ENCODE results near the gene SLC23A3.

The SLC23A3 gene

DNA sequence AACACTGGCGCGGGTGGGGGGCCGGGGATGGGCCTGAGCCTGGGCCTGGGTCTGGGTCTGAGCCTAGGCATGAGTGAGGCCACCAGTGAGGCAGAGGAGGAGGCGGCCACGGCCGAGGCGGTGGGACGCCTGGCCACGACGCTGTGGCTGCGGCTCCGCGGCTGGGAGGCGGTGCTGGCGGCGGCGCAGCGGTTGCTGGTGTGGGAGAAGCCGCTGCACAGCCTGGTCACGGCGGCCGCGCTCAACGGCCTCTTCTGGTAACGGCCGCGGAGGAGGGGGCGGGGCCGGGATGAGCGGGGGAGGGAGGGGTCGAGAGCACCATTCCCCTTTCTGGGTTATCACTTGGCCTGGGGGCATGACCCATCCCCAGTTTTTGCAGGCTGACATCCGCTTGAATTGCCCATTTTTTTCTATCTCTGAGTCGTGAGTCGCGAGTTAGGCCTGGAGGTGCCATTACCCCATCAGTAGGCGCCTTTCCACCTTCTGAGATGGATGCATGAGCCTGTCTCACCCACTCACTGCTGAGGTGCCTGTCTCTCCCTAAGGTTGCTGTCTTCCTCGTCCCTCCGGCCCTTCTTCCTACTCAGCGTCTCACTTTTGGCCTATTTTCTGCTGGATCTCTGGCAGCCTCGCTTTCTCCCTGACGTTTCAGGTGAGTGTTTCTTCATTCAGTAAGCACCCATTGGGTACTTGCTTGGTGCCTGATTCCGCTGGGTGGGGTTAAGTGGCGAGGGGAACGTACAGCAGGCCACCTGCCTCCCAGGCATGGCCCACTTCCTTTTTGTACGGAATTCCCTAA is 8.7 kb upstream of the SLC23A3 start:
- DNase-seq (ENCODE audit: low read depth, low spot score), result no peak

GRCh38 chr2:219177552-219178376 is 7.9 kb upstream of the SLC23A3 start, which contains the start of gene RETREG2:
TSS of gene RETREG2 (plus strand) at chr2:219178275. CDS start at chr2:219178353, 78 bp downstream.
- H3K4me3 ChIP-seq (ENCODE audit: low read length), result peak within 1 kb of the TSS; percentile 90
- DNase-seq (ENCODE audit: low read depth, low spot score), result peak; percentile 84

More for the DNA sequence above, 8.7 kb upstream of the SLC23A3 start:
- peak overlapping the region; percentile 90 for H3K4me3 ChIP-seq (ENCODE audit: low read length)

DNA sequence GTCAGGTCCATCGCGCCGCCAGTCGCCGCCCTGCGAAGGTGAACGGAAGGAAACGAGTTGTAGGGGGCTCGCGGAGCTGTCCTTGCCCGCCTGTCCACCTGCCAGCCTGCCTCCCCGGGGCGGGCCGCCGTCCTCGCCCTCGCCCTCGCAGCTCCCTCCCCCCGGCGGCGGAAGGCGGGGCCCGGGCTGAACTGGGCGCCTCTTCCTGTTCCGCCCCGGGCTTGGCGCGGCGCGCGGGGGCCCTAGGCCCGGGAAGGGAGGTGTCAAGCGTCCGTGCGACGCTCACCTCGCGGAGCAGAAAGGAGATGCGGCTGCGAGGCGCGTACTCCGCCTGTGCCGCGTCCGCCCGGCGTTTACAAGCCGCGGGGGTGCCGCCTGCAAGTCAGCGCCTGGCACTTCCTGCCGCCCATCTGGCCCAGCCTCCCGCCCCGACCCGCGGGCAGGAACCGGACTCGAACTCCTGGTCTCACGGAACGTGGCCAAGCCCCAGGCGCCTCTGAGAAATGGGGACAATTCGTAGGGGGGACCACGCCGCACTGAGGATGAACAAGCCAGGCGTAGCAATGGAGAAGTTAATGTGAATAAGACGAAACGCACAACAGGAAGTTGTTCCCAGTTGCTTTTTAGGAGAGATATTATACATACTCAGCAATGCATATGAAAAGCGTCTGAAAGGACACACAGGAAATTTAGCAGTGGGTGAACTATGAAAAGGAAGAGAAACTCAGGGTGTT is 7.2 kb upstream of the SLC23A3 start, which contains the start of gene CNPPD1:
Gene CNPPD1 (minus strand): TSS at position 108 of the 734 bp plus-strand sequence. CDS start 97 bp downstream, at position 11.
- peak within 1 kb of the TSS; percentile 90 for H3K4me3 ChIP-seq (ENCODE audit: low read length)
- peak; percentile 75 for DNase-seq (ENCODE audit: low read depth, low spot score)

DNA sequence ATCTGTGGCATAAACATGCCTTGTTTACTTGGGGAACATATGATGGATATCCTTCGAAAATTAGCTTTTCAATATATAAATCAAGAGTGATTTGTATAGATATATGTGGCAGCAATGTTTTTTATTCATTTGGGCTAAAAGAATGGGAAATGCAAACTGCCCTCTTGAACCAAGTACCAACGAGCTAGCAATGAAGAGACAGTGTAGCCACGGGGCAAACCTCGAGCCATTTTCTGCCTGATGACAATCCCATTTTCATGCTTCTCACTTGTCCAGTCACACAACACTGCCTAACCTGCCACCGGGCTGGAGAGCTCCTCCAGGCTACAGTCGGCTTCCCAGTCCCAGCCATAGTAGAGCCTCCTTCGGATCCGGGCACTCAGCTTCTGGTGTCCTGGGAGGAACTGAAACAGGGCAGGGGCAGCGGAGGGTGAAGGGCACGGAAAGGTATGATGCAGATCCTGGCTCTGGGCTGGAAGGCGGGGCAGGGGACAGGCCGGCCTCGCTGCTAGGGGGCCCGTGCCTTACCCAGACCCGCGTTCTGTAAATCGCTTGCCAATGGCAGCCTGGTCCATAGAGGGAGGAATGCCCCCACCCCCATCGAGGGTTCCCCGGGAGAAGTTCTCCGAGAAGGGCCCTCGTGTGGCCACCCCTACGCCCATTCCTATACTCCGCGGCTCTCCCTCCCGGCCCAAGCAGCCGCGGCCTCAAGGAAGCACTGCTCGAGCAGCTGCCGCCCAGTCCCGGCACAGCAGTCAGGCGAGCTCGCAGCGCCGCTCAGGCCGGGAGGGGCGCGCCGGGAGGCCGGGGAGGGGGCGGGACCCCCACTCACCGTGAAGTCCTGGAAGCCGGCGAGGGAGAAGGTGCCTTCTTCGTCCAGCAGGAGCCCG is 6.3 kb upstream of the SLC23A3 start:
- H3K4me3 ChIP-seq (ENCODE audit: low read length), result peak overlapping the region; percentile 90
- no peak for DNase-seq (ENCODE audit: low read depth, low spot score)

DNA sequence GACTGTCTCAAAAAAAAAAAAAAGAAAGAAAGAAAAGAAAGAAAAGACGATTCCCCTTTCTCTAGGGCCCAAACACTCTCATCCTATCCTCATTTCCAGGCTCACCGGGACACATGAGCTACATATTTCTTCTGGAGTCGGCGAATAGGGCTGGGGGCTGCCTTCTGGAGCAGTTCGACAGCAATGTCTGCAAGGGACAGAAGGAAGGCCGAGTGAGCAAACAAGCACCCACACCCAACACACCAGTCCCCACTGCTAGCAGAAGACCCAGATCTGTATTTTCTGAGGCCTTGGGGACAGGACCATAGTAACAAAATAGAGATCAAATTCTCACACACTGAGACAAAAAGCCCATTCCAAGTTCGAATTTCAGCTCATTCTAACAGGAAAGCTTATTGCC is 5.7 kb upstream of the SLC23A3 start:
- DNase-seq (ENCODE audit: low read depth, low spot score), result no peak
- H3K4me3 ChIP-seq (ENCODE audit: low read length), result no peak overlapping the region; the same call in 1 of the 2 replicates

GRCh38 chr2:219174801-219175200 is 5.0 kb upstream of the SLC23A3 start:
- H3K4me3 ChIP-seq (ENCODE audit: low read length), result no peak overlapping the region
- DNase-seq (ENCODE audit: low read depth, low spot score), result no peak

DNA sequence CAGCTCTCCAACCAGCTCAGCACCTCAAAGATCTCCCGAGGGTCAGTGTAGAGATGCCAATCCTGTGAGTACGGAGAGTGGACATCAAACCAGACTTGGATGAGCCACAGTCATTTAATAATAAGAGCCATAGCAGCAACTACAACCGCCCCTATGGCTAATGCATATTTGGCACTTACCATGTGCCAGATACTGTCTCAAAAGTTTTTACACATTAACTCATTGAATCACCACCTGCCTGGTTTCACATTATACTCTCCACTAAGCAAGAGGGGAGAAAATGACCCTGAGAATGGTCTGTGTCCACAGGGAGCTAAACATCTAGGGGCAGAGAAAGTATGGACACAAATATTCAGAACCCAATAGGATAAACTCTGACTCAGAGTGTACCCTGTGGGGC is 4.3 kb upstream of the SLC23A3 start:
- H3K4me3 ChIP-seq (ENCODE audit: low read length), result no peak overlapping the region
- DNase-seq (ENCODE audit: low read depth, low spot score), result no peak

DNA sequence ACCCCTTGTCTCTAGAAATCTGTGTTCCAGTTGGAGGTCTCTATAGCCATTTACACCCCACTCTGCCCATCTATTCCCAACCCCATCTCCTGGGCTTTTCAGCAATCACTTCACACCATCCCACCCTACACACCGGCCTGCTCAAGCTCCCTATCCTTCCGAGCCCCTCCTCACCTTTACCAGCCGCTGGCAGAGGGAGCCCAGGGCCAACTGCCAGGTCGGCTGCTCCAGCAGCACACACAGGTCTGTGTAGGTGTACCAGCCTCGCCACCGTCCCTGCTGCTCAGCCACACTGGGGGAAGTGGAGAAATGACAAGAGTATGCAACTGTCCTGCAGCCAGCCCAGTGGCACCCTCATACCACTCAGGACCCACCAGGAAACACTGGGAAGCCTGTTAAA is 3.3 kb upstream of the SLC23A3 start:
- H3K4me3 ChIP-seq (ENCODE audit: low read length), result no peak overlapping the region
- DNase-seq (ENCODE audit: low read depth, low spot score), result no peak

GRCh38 chr2:219172231-219173154 is 2.7 kb upstream of the SLC23A3 start:
- no peak for DNase-seq (ENCODE audit: low read depth, low spot score)
- H3K4me3 ChIP-seq (ENCODE audit: low read length), result no peak overlapping the region

GRCh38 chr2:219171231-219171651 is 1.4 kb upstream of the SLC23A3 start:
- no peak for DNase-seq (ENCODE audit: low read depth, low spot score)

GRCh38 chr2:219168932-219169331 is 897 bp downstream of the SLC23A3 start:
- no peak overlapping the region for H3K4me3 ChIP-seq (ENCODE audit: low read length)
- no peak for DNase-seq (ENCODE audit: low read depth, low spot score)

More at GRCh38 chr2:219171231-219171651, 1.4 kb upstream of the SLC23A3 start:
- H3K4me3 ChIP-seq (ENCODE audit: low read length), result no peak overlapping the region

DNA sequence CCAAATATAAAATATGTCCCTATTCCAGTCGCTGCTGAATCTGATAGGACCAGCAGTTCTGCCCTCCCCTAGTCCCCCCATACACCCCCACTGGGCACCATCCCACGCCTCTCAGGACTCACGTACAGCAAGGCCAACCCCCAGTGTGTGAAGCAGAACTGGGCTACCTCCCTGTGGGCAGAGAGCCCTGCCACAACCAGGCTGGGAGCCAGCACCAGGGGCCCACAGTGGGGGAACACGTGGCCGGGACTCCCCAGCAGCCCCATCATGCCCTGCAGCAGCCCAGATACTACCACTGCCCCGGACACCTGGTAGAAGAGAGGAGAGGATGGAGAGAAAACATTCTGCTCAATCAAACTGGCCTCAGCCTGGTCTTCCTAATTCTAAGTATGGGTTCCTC is 1.3 kb downstream of the SLC23A3 start:
- no peak for DNase-seq (ENCODE audit: low read depth, low spot score)
- H3K4me3 ChIP-seq (ENCODE audit: low read length), result no peak overlapping the region

DNA sequence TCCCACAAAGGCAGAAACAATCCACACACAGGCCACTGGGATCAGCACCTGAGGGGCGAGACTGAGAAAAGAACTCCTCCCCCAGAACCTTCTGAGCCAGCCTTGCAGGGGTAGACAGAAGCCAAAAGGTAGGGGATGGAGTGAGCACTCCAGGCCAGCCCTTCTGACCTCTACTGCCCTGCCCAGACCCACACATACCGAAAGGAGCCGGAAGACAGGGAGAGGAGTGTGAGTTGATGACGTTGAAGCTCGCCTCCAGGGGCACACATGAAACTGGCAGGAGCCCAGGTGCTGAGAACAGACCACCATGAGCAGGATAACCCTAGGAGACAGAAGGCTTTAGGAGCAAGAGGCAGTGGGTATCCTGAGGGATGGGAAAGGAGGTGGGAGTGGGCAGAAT is 1.8 kb downstream of the SLC23A3 start:
- no peak for DNase-seq (ENCODE audit: low read depth, low spot score)
- H3K4me3 ChIP-seq (ENCODE audit: low read length), result no peak overlapping the region

DNA sequence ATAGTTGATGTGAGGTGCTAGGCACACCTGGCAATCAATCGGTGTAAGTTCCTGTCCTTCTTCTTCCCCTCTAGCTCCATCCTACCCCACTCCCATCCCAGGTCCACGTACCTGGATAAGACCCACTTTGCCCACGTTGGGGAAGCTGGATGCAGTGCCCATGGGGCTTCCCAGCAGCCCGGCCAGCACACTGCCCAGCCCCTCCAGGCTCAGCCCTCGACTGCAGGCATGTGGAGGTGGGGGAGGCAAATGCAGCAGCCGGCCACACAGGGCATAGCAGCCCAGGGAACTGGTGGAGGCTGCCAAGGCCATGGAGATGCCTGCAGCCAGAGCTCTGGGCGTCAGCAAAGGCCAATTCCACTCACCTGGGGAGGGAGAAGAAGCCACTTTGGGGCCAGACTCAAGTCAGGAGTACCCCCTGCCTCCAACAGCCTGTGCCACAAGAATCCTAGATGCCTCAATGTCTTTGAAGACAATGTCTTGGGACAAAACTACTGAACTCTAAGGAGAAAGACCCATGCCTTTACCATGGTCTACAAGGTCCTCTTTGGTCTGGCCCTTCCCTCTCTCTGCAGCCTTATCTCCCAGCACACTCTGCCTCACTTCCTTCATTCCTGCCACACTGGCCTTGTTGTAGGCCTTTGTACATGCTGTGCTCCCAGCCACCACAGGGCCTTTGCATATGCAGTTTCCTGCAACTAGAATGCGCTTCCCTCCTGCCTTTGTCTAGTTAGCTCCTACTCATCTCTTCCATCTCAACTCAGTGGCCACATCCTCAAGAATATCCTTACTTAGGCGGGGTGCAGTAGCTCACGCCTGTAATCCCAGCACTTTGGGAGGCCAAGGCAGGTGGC is 4.5 kb downstream of the SLC23A3 start:
- no peak for DNase-seq (ENCODE audit: low read depth, low spot score)
- no peak overlapping the region for H3K4me3 ChIP-seq (ENCODE audit: low read length)

GRCh38 chr2:219163156-219163555 is 6.7 kb downstream of the SLC23A3 start:
- DNase-seq (ENCODE audit: low read depth, low spot score), result no peak
- H3K4me3 ChIP-seq (ENCODE audit: low read length), result no peak overlapping the region

DNA sequence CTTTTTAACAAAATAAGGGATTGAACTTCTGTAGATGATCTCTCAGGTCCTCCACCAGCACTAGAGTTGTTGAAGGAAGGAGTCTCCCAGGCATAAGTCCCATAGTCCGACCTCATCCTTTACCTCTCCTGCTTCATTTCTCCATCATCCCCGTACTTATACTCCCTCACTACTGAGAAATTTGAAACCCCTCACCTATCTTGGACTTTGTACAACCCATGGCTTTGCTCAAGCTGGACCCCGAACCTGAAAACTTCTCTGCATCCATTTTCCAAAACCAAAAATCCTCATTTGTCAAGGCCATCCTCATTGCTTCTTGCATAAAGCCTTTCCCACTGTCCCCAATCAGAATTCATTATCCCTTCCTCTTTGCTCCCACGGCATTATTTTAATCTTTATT is 8.7 kb downstream of the SLC23A3 start:
- DNase-seq (ENCODE audit: low read depth, low spot score), result no peak
- H3K4me3 ChIP-seq (ENCODE audit: low read length), result peak overlapping the region; percentile 69

All from Jurkat, Clone E6-1 (cell line).